Suprapubic skin (tissue), 4 donors: ENCODE results near the gene GALNT17.

Experiments used
- EP300 ChIP-seq: sonication (generic); formaldehyde crosslinking; IDR thresholded peaks from one replicate; pipeline ENCODE4 v1.6.1; 2017; ENCODE audit warnings: antibody characterized with exemption
- POLR2A ChIP-seq, 2 donors: fragments of 450-650 bp; IDR thresholded peaks; one replicate each; pipeline ENCODE4 v1.6.1; 2017; ENCODE audit warnings: antibody characterized with exemption in 2 of 2, mild to moderate bottlenecking in 2 of 2, moderate library complexity in 2 of 2
- POLR2AphosphoS5 ChIP-seq, 3 donors: sonication (generic); formaldehyde crosslinking; IDR thresholded peaks; one replicate each; pipeline ENCODE4 v1.6.1; 2017; ENCODE audit warnings: antibody characterized with exemption in 3 of 3
- TF ChIP-seq, protein P1 (sequence below), 2 donors: fragments of 200-600 bp in 1 of 2; fragments of 450-650 bp in 1 of 2; sonication (generic) in 1 of 2; IDR thresholded peaks; one replicate each; pipeline ENCODE4 v1.5.1; 2016 to 2019; ENCODE audit warnings: antibody characterized with exemption in 2 of 2, mild to moderate bottlenecking in 1 of 2, moderate library complexity in 1 of 2

DNA sequence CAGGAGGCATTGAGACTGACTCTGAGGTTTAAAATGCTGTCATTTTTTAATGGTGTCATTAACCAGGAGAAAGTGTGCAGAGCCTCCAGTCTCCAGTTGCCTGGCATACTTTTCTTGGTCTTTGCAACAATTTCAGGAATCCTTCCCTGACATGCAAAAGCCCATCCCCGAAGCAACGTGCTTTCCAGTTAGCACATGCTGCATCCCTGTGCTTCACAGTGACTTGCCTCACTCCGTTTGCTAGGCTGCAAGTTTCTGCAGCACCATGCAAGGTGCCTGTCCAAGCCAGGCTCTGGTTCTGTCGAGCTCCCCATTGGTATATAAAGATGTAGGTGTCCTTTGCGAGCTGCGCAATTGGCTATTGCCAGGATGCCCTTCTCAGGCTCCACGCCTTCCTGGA, 135.0 kb downstream of the GALNT17 start:
- TF ChIP-seq, protein P1, sequence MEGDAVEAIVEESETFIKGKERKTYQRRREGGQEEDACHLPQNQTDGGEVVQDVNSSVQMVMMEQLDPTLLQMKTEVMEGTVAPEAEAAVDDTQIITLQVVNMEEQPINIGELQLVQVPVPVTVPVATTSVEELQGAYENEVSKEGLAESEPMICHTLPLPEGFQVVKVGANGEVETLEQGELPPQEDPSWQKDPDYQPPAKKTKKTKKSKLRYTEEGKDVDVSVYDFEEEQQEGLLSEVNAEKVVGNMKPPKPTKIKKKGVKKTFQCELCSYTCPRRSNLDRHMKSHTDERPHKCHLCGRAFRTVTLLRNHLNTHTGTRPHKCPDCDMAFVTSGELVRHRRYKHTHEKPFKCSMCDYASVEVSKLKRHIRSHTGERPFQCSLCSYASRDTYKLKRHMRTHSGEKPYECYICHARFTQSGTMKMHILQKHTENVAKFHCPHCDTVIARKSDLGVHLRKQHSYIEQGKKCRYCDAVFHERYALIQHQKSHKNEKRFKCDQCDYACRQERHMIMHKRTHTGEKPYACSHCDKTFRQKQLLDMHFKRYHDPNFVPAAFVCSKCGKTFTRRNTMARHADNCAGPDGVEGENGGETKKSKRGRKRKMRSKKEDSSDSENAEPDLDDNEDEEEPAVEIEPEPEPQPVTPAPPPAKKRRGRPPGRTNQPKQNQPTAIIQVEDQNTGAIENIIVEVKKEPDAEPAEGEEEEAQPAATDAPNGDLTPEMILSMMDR (IDR thresholded peaks at IDR 0.05), result no peak
- TF ChIP-seq POLR2A (IDR thresholded peaks at IDR 0.05), result no peak
- no peak for TF ChIP-seq POLR2AphosphoS5 (IDR thresholded peaks at IDR 0.05)
- TF ChIP-seq EP300, result no peak
